Lung (tissue), 12 donors: Measurements from ENCODE around the gene FUS. TPM values are rescaled to one million over a fixed set of nuclear protein-coding genes. Genes with fewer than 3 reads are reported as not detected.
"Not testable (repeated sequence)": the region's sequence is repeated elsewhere in the genome, so short reads cannot be mapped to it uniquely, and the experiment has no call there.

Experiments
- ATAC-seq: fragments of 200-7000 bp; cut with Tn5 transposase; one replicate; pipeline ENCODE4 v1.9.1; 2020; ENCODE audit warnings: moderate number of reproducible peaks; ENCODE audit not compliant: insufficient read depth, low FRiP score
- DNase-seq, 3 donors: peaks; one replicate each; pipeline ENCODE4 v3.0.0-alpha.2; 2013 to 2017
- H3K27ac ChIP-seq, 2 donors: one replicate each; pipeline ENCODE4 v1.5.1; 2013; ENCODE audit warnings: mild to moderate bottlenecking in 2 of 2, moderate library complexity in 2 of 2, control low read depth in 1 of 2, inconsistent platforms in 1 of 2, low read depth in 1 of 2, low read length in 1 of 2
- H3K27me3 ChIP-seq, 3 donors: one replicate each; pipeline ENCODE4 v1.5.1; 2013; ENCODE audit warnings: low read length in 2 of 3; ENCODE audit not compliant: control insufficient read depth in 3 of 3, insufficient read depth in 3 of 3
- H3K36me3 ChIP-seq, 4 donors: one replicate each; pipeline ENCODE4 v1.5.1; 2013; ENCODE audit warnings: low read length in 4 of 4, mild to moderate bottlenecking in 1 of 4, moderate library complexity in 1 of 4; ENCODE audit not compliant: control insufficient read depth in 4 of 4, insufficient read depth in 4 of 4
- H3K4me1 ChIP-seq, 5 donors: one replicate each; pipeline ENCODE4 v1.5.1; 2013; ENCODE audit warnings: low read length in 5 of 5, mild to moderate bottlenecking in 2 of 5, moderate library complexity in 1 of 5; ENCODE audit not compliant: control insufficient read depth in 5 of 5, insufficient read depth in 5 of 5
- H3K4me3 ChIP-seq: one replicate; pipeline ENCODE4 v1.5.1; 2013; ENCODE audit warnings: mild to moderate bottlenecking, control low read depth, moderate library complexity
- H3K9ac ChIP-seq, 2 donors: one replicate each; pipeline ENCODE4 v1.5.1; 2013; ENCODE audit warnings: low read length in 2 of 2, control low read depth in 1 of 2; ENCODE audit not compliant: insufficient read depth in 1 of 2
- H3K9me3 ChIP-seq, 4 donors: one replicate each; pipeline ENCODE4 v1.5.1; 2013; ENCODE audit warnings: low read length in 3 of 4, mild to moderate bottlenecking in 1 of 4, moderate library complexity in 1 of 4; ENCODE audit not compliant: control insufficient read depth in 4 of 4, insufficient read depth in 3 of 4
- CTCF ChIP-seq: IDR thresholded peaks from 2 replicates; pipeline ENCODE4 v1.5.1; 2012; ENCODE audit warnings: mild to moderate bottlenecking; ENCODE audit errors: control extremely low read depth, extremely low read depth
- WGBS, 2 donors: extraction: QIAGEN DNeasy Blood & Tissue Kit; methylation state at CpG; one replicate each; pipeline ENCODE4 v1.1.7; 2013; 5-methylcytosine and 5-hydroxymethylcytosine counted together
- polyA plus RNA-seq, 2 donors: library from polyadenylated mRNA; stranded (reverse); fragments of 200-250 nt; gene quantifications; one replicate each; pipeline ENCODE4 v1.2.1, GENCODE V29; 2013
- total RNA-seq, 2 donors: library from RNA; depleted of rRNA in 1 of 2; stranded (reverse); fragments of >200 nt in 1 of 2; gene quantifications; one replicate each; pipeline ENCODE4 v1.2.1, GENCODE V29; 2014 to 2021
- donor health status: control.
- donor health status: control.
- donor health status: Bipolar disorder and iron deficiency.
- donor health status: healthy.
- donor health status: DM: yes; HTN: yes; CAD: no.

Gene FUS
- total and polyA plus RNA-seq, 4 donors = 110 to 272 (median 242) TPM

GRCh38 chr16:31167315-31167714, 12.6 kb upstream of the FUS start:
- Histone ChIP-seq H3K9ac (no peak overlapping the region), H3K36me3 (no peaks in the 10 kb centered on the region), H3K27me3 (no peaks in the 10 kb centered on the region), H3K4me3 (no peak overlapping the region), H3K4me1 (no peaks in the 10 kb centered on the region), H3K9me3 (no peaks in the 10 kb centered on the region), H3K27ac (no peak overlapping the region)
- no peak for ATAC-seq
- WGBS, 2 donors = 86 to 89% methylated on average over 8 of the region's 8 CpGs
- DNase-seq = no peak
- no peak for TF ChIP-seq CTCF

- H3K27ac ChIP-seq = no peak overlapping the region
- H3K4me3 ChIP-seq = no peak overlapping the region
- H3K4me1 ChIP-seq = no peaks in the 10 kb centered on the region
- DNase-seq (no peak), ATAC-seq (no peak)
- WGBS, 2 donors = 58 to 75% methylated on average over 2 of the region's 2 CpGs
- no peak for TF ChIP-seq CTCF
- H3K36me3 ChIP-seq = no peaks in the 10 kb centered on the region
- no peaks in the 10 kb centered on the region for H3K27me3 ChIP-seq
- H3K9me3 ChIP-seq = no peaks in the 10 kb centered on the region
- no peak overlapping the region for H3K9ac ChIP-seq
Measured at GRCh38 chr16:31168848-31169247, 11.1 kb upstream of the FUS start.

- no CpG with 5 or more reads among the region's 2 CpGs for WGBS, 2 donors
- not testable (repeated sequence) for DNase-seq, H3K4me1 ChIP-seq, H3K27me3 ChIP-seq, H3K36me3 ChIP-seq, ATAC-seq, H3K4me3 ChIP-seq, H3K9ac ChIP-seq, H3K27ac ChIP-seq, H3K9me3 ChIP-seq
Measured at GRCh38 chr16:31170048-31170447, 9.9 kb upstream of the FUS start.

- TF ChIP-seq CTCF = no peak
- Histone ChIP-seq H3K9ac (no peak overlapping the region), H3K36me3 (peaks cover 0 to 4% (median 0%) of the 10 kb centered on the region in 4 donors), H3K27ac (no peak overlapping the region), H3K4me3 (no peak overlapping the region), H3K27me3 (no peaks in the 10 kb centered on the region), H3K4me1 (peaks cover under 1 to 16% (median 1%) of the 10 kb centered on the region in 5 donors), H3K9me3 (no peaks in the 10 kb centered on the region)
- ATAC-seq (no peak), DNase-seq (no peak)
- WGBS, 2 donors = 13 to 32% methylated on average over 3 of the region's 3 CpGs
Measured at GRCh38 chr16:31177136-31177535, 2.8 kb upstream of the FUS start.
